HCT116 (cell line): Measurements from ENCODE around the gene NAALADL2. TPM values are rescaled to one million over a fixed set of nuclear protein-coding genes. Genes with fewer than 3 reads are reported as not detected.

Experiments
- ATAC-seq: fragments of 200-7000 bp; cut with Tn5 transposase; 2 replicates; pipeline ENCODE4 v1.9.1; 2020; ENCODE audit warnings: mild to moderate bottlenecking, moderate library complexity
- BruUV-seq: library from RNA; stranded (reverse); fragments of 400-500 nt; replicated peaks from 2 replicates; lab custom pipeline; 2021; lab: Mats Ljungman, UMichigan
- CTCF ChIA-PET: fragments of 300-600 bp; sonication (Branson Sonifier 250); formaldehyde crosslinking; loops from one replicate; lab custom pipeline; 2021; ENCODE audit warnings: antibody characterized with exemption; lab: Charles Lee
- POLR2A ChIA-PET: fragments of 300-600, 350-600 bp; sonication (Branson Sonifier 250); formaldehyde crosslinking; loops from one replicate; lab custom pipeline; 2021; ENCODE audit warnings: antibody characterized with exemption; lab: Charles Lee
- RAD21 ChIA-PET, 2 experiments: fragments of 300-600 bp; sonication (Branson Sonifier 250); formaldehyde crosslinking; loops; one replicate each; lab custom pipeline; 2023; ENCODE audit warnings: low total read pairs in 2 of 2; ENCODE audit not compliant: uncharacterized antibody in 2 of 2, unreplicated experiment in 2 of 2, low non-redundant PET in 1 of 2; lab: Charles Lee
- DNase-seq: peaks from one replicate; pipeline ENCODE4 v3.0.0-alpha.2; 2010; ENCODE audit warnings: low read depth, low spot score
- H2AFZ ChIP-seq: fragments of 200-600 bp; shearing (Covaris generic), sonication (generic); 2 replicates; pipeline ENCODE4 v1.6.1; 2017; ENCODE audit warnings: low read depth, mixed run types, mixed read lengths, antibody characterized with exemption, low read length; ENCODE audit not compliant: poor library complexity, severe bottlenecking
- H3K27ac ChIP-seq: 2 replicates; pipeline ENCODE4 v1.5.1; 2012; ENCODE audit warnings: low read depth, low read length
- H3K27me3 ChIP-seq: fragments of 200-600 bp; sonication (generic); 2 replicates; pipeline ENCODE4 v1.6.1; 2016; ENCODE audit warnings: mixed run types, low read length, mixed read lengths; ENCODE audit not compliant: insufficient read depth
- H3K36me3 ChIP-seq, 2 experiments: fragments of 200-500 bp in 1 of 2; fragments of 200-600 bp in 1 of 2; sonication (Bioruptor generic) in 1 of 2; sonication (generic) in 1 of 2; 2 replicates each; pipeline versions ENCODE4 v1.5.1 to v1.6.1; 2014 to 2016; ENCODE audit warnings: low read length in 2 of 2, inconsistent platforms in 1 of 2, mixed read lengths in 1 of 2, mixed run types in 1 of 2; ENCODE audit not compliant: insufficient read depth in 2 of 2, control insufficient read depth in 1 of 2
- H3K4me1 ChIP-seq, 2 experiments: fragments of 200-600 bp in 1 of 2; sonication (generic) in 1 of 2; 2 replicates each; pipeline versions ENCODE4 v1.5.1 to v1.6.1; 2012 to 2017; ENCODE audit warnings: low read length in 2 of 2, inconsistent platforms in 1 of 2, mild to moderate bottlenecking in 1 of 2, mixed read lengths in 1 of 2, mixed run types in 1 of 2, moderate library complexity in 1 of 2; ENCODE audit not compliant: insufficient read depth in 2 of 2, control insufficient read depth in 1 of 2
- H3K4me2 ChIP-seq: fragments of 200-600 bp; sonication (generic); 2 replicates; pipeline ENCODE4 v1.6.1; 2017; ENCODE audit warnings: mixed run types, low read length, mixed read lengths
- H3K4me3 ChIP-seq, 2 experiments: fragments of 200-600 bp in 1 of 2; sonication (generic) in 1 of 2; replicated peaks in 1 of 2; 2 replicates each; pipeline ENCODE4 v1.5.1; 2011 to 2016; ENCODE audit warnings: low read length in 2 of 2, control low read depth in 1 of 2, low read depth in 1 of 2, mild to moderate bottlenecking in 1 of 2, mixed read lengths in 1 of 2, mixed run types in 1 of 2
- H3K79me2 ChIP-seq: fragments of 200-600 bp; sonication (generic); 2 replicates; pipeline ENCODE4 v1.6.1; 2017; ENCODE audit warnings: mild to moderate bottlenecking, mixed run types, low read length, moderate library complexity, mixed read lengths; ENCODE audit not compliant: insufficient read depth
- H3K9ac ChIP-seq: fragments of 200-600 bp; sonication (generic); 2 replicates; pipeline ENCODE4 v1.6.1; 2016; ENCODE audit warnings: low read length, mixed read lengths
- H3K9me2 ChIP-seq: fragments of 200-600 bp; sonication (generic), shearing (Covaris generic); 2 replicates; pipeline ENCODE4 v1.6.1; 2017; ENCODE audit warnings: mixed run types, mild to moderate bottlenecking, moderate library complexity; ENCODE audit not compliant: insufficient read depth
- H3K9me3 ChIP-seq, 2 experiments: fragments of 200-500 bp in 1 of 2; fragments of 200-600 bp in 1 of 2; sonication (Bioruptor generic) in 1 of 2; sonication (generic) in 1 of 2; 2 replicates each; pipeline ENCODE4 v1.6.1; 2014 to 2017; ENCODE audit warnings: low read length in 2 of 2, mixed read lengths in 2 of 2, inconsistent platforms in 1 of 2, low read depth in 1 of 2, mild to moderate bottlenecking in 1 of 2, mixed run types in 1 of 2, moderate library complexity in 1 of 2; ENCODE audit not compliant: control insufficient read depth in 1 of 2, insufficient read depth in 1 of 2
- H4K20me1 ChIP-seq: fragments of 200-600 bp; sonication (generic), shearing (Covaris generic); 2 replicates; pipeline ENCODE4 v1.6.1; 2017; ENCODE audit warnings: mixed run types, mild to moderate bottlenecking, moderate library complexity; ENCODE audit not compliant: insufficient read depth
- ATF3 ChIP-seq: IDR thresholded peaks from 2 replicates; pipeline ENCODE4 v1.6.1; 2012
- CBX3 ChIP-seq: IDR thresholded peaks from 2 replicates; pipeline ENCODE4 v1.6.1; 2012; ENCODE audit warnings: low read depth
- CEBPB ChIP-seq: IDR thresholded peaks from 2 replicates; pipeline ENCODE4 v1.6.1; 2012; ENCODE audit warnings: low read depth
- EZH2 ChIP-seq: fragments of 200-600 bp; sonication (generic); IDR thresholded peaks from 2 replicates; pipeline ENCODE4 v1.6.1; 2017; ENCODE audit warnings: antibody characterized with exemption, mixed run types
- EZH2phosphoT487 ChIP-seq: fragments of 200-600 bp; IDR thresholded peaks from 2 replicates; pipeline ENCODE4 v1.6.1; 2018; ENCODE audit warnings: antibody characterized with exemption, borderline replicate concordance
- FOSL1 ChIP-seq: IDR thresholded peaks from 2 replicates; pipeline ENCODE4 v1.6.1; 2012; ENCODE audit warnings: low read depth
- JUND ChIP-seq: IDR thresholded peaks from 2 replicates; pipeline ENCODE4 v1.6.1; 2012
- RAD21 ChIP-seq: IDR thresholded peaks from 2 replicates; pipeline ENCODE4 v1.6.1; 2012; ENCODE audit warnings: low read depth, mild to moderate bottlenecking
- TCF7L2 ChIP-seq: IDR thresholded peaks from 2 replicates; pipeline ENCODE4 v1.7.0; 2011; ENCODE audit warnings: borderline replicate concordance, inconsistent platforms; ENCODE audit not compliant: insufficient read depth, insufficient read length; ENCODE audit errors: extremely low read depth
- intact Hi-C: fragments of 100-400 bp; cut with micrococcal nuclease; formaldehyde crosslinking; loops from 2 replicates; pipeline ENCODE4 v1.10.0; 2022
- total RNA-seq: library from RNA; stranded (reverse); gene quantifications from one replicate; pipeline ENCODE4 v1.2.1, GENCODE V29; 2021; ENCODE audit not compliant: unreplicated experiment
- TF ChIP-seq, protein P1 (sequence below): IDR thresholded peaks from 2 replicates; pipeline ENCODE4 v1.6.1; 2011; ENCODE audit warnings: mild to moderate bottlenecking, low read length, moderate library complexity; ENCODE audit not compliant: insufficient replicate concordance; ENCODE audit errors: extremely low read depth
- TF ChIP-seq, protein P2 (sequence below), 3 experiments: fragments of 200-600 bp in 1 of 3; sonication (generic) in 1 of 3; IDR thresholded peaks in 2 of 3; conservative IDR thresholded peaks in 1 of 3; 2 replicates each; pipeline ENCODE4 v1.5.1; 2012 to 2017; ENCODE audit warnings: low read depth in 2 of 3, low read length in 2 of 3, antibody characterized with exemption in 1 of 3, borderline replicate concordance in 1 of 3, control low read depth in 1 of 3, mild to moderate bottlenecking in 1 of 3, mixed read lengths in 1 of 3, mixed run types in 1 of 3, moderate library complexity in 1 of 3; ENCODE audit not compliant: insufficient read depth in 1 of 3
- TF ChIP-seq, protein P3 (sequence below): IDR thresholded peaks from 2 replicates; pipeline ENCODE4 v1.6.1; 2012; ENCODE audit warnings: low read depth

Gene NAALADL2
- total RNA-seq, 1 experiment from 2014 or later = 2.9 TPM

DNA sequence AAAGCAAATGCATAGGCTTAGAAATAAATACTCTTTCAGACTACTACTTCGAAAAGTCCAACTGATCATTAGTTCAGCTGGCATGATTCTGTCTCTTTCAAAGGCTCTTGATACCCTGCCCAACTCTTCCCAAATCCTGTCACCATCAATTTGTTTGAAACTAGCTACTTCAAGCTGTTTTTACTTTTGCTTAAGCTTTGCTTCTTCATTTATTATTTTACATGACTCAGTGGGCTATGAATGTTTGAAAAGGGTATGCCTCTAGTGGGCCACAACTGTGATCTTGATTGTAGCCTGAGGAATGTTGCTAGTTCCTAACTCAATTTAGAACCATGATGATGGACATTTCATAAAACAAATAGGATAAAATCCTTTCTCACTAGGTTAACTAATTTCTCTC, 340.8 kb downstream of the NAALADL2 start:
- ATAC-seq (no peak), DNase-seq (no peak)
- RAD21 ChIA-PET = no interaction called here
- TF ChIP-seq, protein P1, sequence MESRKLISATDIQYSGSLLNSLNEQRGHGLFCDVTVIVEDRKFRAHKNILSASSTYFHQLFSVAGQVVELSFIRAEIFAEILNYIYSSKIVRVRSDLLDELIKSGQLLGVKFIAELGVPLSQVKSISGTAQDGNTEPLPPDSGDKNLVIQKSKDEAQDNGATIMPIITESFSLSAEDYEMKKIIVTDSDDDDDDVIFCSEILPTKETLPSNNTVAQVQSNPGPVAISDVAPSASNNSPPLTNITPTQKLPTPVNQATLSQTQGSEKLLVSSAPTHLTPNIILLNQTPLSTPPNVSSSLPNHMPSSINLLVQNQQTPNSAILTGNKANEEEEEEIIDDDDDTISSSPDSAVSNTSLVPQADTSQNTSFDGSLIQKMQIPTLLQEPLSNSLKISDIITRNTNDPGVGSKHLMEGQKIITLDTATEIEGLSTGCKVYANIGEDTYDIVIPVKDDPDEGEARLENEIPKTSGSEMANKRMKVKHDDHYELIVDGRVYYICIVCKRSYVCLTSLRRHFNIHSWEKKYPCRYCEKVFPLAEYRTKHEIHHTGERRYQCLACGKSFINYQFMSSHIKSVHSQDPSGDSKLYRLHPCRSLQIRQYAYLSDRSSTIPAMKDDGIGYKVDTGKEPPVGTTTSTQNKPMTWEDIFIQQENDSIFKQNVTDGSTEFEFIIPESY = no peak
- TF ChIP-seq JUND (no peak), CBX3 (no peak), EZH2phosphoT487 (no peak), ATF3 (no peak), FOSL1 (no peak), RAD21 (no peak), TCF7L2 (no peak), CEBPB (no peak), EZH2 (no peak)
- TF ChIP-seq, protein P2, sequence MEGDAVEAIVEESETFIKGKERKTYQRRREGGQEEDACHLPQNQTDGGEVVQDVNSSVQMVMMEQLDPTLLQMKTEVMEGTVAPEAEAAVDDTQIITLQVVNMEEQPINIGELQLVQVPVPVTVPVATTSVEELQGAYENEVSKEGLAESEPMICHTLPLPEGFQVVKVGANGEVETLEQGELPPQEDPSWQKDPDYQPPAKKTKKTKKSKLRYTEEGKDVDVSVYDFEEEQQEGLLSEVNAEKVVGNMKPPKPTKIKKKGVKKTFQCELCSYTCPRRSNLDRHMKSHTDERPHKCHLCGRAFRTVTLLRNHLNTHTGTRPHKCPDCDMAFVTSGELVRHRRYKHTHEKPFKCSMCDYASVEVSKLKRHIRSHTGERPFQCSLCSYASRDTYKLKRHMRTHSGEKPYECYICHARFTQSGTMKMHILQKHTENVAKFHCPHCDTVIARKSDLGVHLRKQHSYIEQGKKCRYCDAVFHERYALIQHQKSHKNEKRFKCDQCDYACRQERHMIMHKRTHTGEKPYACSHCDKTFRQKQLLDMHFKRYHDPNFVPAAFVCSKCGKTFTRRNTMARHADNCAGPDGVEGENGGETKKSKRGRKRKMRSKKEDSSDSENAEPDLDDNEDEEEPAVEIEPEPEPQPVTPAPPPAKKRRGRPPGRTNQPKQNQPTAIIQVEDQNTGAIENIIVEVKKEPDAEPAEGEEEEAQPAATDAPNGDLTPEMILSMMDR (IDR thresholded peaks at IDR 0.05 in 2 of 3, conservative IDR thresholded peaks at IDR 0.05 in 1 of 3; ENCODE audit: borderline replicate concordance in 1 of 3, insufficient read depth in 1 of 3, low read depth in 2 of 3, low read length in 2 of 3) = no peak
- TF ChIP-seq, protein P3, sequence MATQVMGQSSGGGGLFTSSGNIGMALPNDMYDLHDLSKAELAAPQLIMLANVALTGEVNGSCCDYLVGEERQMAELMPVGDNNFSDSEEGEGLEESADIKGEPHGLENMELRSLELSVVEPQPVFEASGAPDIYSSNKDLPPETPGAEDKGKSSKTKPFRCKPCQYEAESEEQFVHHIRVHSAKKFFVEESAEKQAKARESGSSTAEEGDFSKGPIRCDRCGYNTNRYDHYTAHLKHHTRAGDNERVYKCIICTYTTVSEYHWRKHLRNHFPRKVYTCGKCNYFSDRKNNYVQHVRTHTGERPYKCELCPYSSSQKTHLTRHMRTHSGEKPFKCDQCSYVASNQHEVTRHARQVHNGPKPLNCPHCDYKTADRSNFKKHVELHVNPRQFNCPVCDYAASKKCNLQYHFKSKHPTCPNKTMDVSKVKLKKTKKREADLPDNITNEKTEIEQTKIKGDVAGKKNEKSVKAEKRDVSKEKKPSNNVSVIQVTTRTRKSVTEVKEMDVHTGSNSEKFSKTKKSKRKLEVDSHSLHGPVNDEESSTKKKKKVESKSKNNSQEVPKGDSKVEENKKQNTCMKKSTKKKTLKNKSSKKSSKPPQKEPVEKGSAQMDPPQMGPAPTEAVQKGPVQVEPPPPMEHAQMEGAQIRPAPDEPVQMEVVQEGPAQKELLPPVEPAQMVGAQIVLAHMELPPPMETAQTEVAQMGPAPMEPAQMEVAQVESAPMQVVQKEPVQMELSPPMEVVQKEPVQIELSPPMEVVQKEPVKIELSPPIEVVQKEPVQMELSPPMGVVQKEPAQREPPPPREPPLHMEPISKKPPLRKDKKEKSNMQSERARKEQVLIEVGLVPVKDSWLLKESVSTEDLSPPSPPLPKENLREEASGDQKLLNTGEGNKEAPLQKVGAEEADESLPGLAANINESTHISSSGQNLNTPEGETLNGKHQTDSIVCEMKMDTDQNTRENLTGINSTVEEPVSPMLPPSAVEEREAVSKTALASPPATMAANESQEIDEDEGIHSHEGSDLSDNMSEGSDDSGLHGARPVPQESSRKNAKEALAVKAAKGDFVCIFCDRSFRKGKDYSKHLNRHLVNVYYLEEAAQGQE = no peak
- Histone ChIP-seq H3K9me3 (no peaks in the 10 kb centered on the region), H3K9me2 (no peaks in the 10 kb centered on the region), H3K79me2 (no peaks in the 10 kb centered on the region), H4K20me1 (no peaks in the 10 kb centered on the region), H2AFZ (no peak overlapping the region), H3K4me3 (no peak overlapping the region), H3K27ac (no peak overlapping the region), H3K9ac (no peak overlapping the region), H3K4me1 (peaks cover 0 to under 1% of the 10 kb centered on the region in 2 experiments; a peak in 1 of 4 replicates), H3K4me2 (no peak overlapping the region), H3K36me3 (no peaks in the 10 kb centered on the region; a peak in 1 of 4 replicates), H3K27me3 (no peaks in the 10 kb centered on the region)
- CTCF ChIA-PET = no interaction called here
- intact Hi-C loops = no loop called here
- POLR2A ChIA-PET = no interaction called here
- no TSS peak for BruUV-seq
